ENCODE data around the gene PTPN14.
"Not testable (repeated sequence)": the region's sequence is repeated elsewhere in the genome, so short reads cannot be mapped to it uniquely, and the experiment has no call there.

The PTPN14 gene

DNA sequence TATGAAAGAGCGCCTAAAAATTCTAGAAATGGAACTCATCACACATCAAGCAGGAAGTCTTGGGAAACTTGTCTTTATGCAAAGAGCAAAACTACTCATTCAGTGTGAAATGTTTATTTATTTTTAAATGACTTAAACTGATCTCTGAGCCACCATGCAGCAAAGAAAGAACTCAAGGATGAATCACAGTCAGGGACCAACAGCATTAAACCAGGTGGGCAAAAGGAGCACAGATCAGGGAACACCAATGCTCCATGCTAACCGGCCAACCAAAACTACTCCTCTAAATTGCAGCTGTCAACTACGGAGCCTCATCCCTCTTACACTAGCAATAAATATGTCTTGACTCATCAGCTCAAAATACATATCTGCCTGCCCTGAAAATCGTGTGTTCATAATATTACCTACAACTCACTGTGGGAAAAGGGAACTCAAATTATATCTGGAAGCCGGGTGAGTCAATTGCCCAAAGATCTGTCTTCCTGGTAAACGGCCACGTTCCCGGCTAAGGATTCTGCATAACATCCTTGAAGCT lies 129.2 kb downstream of the PTPN14 start:
- DNase-seq = no peak

DNA sequence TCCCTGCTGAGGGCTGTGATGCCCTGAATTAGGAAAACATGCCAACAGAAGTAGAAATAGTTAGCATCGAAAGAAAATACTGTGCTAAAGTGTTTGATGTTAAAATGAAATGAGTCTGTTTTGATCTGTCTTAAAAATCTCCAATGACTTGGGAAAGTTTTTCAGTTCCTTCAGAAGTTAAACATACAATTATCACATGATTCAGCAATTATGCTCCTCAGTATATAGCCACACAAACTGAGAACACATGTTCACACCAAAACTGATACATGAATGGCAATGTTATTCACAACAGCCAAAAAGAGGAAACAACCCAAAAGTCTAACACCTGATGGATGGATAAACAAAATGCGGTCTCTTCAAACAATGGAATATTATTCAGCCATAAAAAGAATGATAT lies 130.6 kb downstream of the PTPN14 start:
- DNase-seq = no peak

DNA sequence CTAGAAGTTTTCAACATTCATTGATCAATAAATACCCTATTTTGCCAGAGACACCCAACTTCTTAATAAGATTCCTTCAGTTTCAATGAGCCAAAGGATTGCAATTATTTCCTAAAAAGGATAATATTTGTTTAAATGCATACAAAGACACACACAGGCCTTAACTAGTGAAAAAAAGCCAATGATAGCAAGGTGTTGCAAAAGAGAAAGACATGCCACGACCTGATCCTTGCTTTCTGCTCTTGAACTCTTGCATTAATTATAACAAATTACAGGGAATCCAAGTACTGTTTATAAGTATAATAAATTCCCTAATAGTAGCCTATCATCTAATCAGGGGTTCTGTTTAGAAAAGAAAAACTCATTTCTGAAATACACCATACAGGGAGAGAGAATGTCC lies 131.1 kb downstream of the PTPN14 start:
- DNase-seq = no peak

DNA sequence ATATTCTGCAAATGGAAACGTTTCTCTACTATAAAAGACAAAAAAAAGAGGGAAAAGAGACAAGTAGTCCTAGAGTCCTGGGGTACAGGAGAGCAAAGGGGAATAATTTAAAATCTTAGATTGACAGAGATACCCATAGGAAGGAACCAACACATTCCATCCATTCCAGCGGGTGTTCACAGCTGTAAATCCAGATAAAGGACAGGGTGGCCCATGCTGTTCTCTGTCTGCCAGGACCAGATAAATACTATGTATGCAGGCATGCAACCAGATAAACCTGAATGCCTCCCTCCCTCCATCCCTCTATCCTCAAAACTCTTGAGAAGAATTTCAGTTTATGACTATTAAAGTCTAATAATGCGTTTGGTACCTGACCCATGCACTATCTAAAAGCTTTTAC lies 131.8 kb downstream of the PTPN14 start:
- no peak for DNase-seq

DNA sequence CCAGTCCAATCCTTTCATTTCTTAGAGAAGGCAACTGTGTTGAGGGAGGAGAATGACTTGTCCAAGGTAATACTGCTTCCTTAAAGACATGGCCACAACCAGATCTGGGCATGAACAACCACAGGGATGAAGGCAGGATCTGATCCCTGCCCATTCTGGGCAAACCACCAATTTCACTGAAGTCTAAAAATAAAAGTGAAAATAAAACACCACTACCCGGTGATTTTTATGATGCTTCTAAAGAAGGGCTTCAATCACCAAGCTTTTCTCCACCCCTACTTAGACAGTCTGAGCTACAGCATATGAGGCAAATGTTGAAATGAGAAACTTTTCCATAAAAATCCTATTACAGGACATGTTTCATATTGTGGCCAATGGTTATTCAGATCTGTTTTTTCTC lies 133.0 kb downstream of the PTPN14 start:
- no peak for DNase-seq

DNA sequence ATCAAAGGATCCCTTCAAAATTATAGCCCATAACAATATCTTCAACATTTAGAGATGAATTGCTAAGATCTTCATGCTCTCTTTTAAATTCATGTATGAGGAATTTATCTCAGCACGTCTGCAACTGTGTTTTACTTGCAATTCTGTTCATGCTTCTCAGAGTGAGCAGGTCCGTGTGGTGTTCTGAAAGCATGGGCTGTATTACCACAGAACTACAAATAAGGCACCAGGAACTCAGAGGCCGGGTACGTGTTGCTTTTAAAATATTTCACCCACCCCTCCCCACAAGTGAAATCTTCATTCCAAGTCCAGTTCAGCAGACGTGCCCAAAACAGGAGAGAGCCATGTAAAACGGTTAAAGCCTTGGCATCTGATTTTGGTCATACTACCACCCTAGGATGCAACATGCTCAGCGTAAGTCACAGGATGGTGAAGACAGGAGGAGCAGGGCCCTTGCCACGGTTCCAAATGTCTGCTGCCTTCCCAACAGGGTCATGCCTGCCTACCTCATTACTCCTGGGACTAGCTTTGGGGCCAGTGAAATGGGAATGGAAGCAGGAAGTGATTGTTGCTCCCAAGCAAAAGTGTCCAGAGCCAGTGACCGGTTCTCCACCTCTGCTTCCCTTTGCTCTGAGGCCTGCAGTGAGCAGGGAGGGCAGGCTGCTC lies 133.7 kb downstream of the PTPN14 start:
- DNase-seq = no peak

DNA sequence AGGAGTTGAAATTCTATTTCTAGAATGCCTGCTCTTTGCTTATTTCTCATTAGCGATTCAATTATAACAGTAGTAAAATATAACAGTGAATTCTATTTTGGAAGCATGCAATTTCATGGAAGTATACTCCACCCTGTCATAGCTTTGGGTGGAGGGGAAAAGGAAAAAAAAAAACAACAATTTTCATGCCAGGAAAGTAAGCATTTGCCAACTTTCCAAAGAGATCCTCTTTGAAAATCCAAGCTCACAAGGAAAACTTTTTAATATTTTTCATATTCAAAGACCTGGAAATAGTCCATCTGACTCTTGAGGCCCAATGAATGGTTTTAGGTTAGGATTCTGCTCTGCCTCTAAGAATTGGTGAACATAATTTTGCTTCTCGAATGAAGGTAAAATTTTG lies 134.5 kb downstream of the PTPN14 start:
- no peak for DNase-seq

DNA sequence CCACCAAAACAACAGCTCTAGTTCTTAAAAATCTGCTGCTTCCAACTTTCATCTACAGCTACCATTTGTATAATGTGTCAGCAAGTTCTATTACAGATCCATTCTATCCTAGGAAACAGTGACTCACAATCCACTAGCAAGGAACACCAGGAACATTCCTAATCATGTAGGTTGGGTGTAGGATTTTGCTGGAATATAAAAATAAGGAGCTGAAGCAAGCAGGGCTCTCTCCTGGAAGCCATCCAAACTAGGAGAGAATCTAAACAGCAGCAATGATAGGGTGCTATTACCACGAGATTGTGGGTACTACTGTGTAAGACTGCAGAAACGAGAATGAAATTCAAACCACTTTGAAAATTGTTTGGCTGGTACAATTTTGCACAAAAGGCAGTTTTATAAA lies 135.0 kb downstream of the PTPN14 start:
- no peak for DNase-seq

DNA sequence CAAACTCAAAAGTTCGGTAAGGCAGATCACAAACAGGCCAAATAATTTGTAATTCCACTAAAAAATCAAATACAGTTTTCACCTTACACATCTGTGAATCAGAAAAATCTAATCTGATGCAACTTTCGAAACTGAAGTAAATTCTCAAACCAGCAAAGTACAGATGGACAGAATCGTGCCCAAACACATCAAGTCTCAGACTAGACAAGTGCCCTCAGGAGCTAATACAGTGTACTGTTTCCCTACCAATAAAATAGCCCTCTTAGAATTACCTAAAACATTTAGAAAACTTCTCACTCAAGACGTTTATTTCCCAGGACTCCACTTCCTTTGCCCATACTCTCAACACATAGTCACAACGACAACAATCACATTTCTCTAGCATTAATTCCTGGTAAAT lies 136.3 kb downstream of the PTPN14 start:
- DNase-seq = no peak

DNA sequence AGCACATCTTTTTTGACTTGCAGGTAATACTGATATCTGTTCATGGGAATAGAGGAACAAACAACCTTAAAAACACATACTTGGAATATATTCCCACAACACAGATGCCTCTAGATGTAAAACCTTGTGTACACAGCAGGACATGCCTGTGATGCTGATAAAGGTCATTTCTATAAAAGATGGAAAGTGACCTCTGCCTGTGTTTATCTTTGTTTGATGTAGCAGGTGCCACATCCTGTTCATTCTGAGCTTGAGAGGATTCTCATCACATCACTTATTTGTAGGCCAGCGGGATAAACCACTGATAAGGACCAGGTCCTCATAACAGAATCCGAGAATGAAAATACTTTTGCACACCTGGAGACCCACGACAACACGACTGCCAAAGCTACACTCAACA lies 136.7 kb downstream of the PTPN14 start:
- no peak for DNase-seq

DNA sequence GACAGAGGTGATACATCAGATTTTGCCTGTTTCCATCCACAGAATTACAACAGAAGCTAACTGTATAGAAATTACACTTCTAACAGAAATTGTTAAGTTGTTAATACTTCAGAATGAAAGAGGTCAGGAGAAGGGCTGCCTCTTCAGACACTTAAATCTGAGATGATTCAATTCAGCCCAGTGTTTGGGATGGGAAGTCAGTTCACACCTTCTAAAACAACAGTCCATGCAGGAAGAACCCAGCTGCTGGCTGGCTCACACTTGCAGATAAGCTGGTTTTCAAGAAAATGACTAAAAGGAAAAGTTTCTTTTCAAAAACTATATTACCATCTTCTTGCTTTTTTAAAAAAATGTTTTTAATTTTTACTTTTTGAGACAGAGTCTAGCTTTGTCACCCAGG lies 138.1 kb downstream of the PTPN14 start:
- no peak for DNase-seq

DNA sequence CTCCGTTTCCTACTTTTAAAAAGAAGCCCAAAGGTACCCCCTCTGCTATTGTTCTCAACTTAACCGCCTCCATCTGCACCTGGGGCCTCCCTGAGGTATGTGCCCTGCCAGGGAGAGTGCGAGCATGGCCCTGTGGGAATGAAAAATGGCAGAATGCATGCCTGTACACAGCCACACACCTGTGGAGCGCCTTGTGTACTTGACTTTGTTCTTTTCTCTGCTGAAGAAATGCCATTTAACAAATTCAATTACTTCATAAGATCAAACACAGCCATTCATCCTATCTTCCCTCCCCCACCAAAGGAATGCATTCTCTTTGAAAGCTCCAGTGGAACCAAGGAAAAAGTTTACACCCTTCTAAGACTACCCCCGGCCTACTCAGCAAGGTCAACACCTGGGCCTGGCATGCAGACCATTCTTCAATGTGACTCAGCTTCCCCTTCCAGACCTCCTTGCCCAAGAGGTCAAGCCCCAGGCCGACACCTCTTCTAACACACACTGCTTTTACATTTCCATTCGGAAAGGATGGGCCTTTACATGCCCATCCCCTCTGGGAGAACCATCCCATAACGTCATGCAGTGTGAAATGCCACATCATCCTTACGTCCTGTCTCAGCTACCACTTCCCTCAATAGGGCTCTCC lies 146.7 kb downstream of the PTPN14 start:
- no peak for DNase-seq

DNA sequence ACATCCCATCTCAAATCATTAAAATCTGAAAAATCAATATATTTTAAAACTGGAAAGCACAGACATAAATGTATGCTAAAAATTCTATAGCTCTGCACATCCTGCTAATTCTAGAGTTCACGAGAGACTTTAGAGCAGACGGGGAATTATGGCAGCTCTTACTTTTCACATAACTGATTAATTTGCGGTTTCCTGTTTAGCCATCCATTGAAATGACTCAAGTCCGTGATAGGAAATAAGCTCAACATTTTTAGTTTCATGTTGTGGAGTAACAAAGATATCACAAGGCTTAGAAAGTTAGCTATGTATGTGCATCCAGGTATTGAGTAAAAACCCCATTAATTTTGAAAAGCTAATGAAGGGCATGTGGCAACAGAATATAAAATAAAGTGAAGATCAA lies 147.2 kb downstream of the PTPN14 start:
- DNase-seq = no peak

DNA sequence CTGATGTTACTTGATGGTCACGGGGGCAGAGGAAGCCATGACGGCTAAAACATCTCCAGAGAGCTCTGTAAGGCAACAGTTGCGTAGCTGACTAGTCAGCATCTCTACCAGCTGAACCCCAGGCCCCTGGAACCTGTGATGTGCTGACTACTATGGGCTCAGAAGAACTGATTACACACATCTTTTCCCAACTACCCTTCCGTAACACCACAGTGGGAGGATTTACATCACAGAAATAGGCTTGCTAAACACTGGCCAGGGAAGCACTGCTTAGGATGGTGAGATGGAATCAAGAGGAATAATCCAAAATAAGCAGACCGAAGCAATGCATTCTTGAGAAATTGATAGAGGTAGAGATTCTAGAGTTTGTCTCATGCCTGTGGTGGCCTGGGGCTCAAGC lies 148.0 kb downstream of the PTPN14 start:
- DNase-seq = no peak

DNA sequence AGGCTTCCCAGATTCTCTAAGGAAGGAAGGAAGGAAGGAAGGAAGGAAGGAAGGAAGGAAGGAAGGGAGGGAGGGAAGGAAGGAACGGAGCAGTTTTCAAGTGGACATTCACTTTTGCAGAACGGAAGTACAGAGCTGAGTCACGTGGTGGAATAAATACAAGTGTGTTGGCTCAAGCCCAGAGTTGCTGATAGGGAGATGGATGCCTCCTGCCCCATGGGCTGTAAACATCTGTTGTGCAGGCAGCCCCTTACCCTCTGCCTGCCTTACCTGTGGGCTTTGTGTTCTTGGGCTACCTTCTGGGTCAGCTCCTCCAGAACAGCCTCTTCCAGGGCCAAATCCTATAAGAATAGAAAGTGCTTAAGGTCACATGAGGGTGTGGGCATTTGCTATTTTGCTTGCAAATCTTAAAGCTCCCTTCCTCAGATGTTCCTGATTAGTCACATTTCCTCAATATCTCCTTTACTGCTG lies 148.8 kb downstream of the PTPN14 start:
- no peak for DNase-seq

DNA sequence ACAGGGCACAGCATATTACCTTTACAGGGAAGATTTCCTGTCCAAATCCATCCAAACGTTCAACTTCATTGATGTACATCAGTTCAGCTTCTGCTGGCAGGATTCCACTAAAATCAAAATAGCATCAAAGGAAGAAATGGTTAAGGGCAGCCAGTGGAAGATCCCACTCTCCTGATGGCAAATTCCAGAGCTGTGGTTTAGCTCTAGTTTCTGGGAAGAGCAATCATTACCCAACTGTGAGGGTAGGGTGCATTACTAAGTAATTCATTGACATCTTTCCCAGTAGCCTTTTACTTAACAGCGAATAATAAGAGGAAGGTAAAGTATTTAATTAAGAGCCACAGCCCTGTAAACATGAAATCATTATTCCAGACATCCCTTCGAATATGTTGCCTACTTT lies 149.7 kb downstream of the PTPN14 start:
- no peak for DNase-seq

DNA sequence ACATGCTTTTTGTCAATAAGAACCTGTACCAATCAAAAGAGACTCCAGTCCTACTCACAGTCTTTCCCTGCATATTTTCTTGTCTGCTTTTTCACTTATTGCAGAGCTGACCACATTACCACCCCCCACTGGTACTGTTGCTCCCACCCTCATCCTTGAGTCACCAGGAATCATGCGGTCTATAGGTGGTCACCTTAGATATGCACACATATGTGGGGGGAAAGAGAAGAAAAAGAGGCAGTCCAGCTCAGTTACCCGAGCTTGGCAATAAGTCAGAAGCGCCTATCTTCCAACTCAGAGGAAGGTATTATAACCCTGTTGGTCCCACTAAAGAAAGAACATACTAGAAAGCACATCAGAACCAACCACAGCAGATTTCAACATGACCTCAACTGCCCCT lies 151.3 kb downstream of the PTPN14 start:
- DNase-seq = no peak

DNA sequence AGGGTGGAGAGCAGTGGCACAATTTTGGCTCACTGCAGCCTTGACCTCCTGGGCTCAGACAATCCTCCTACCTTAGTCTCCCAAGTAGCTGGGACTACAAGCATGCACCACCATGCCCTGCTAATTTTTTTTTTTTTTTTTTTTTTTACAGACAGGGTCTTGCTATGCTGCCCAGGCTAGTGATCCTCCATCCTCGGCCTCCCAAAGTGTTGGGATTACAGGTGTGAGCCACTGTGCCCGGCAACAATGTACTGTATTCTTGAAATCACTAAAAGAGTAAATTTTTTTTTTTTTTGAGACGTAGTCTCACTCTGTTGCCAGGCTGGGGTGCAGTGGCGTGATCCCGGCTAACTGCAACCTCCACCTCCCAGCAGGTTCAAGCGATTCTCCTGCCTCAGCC lies 152.9 kb downstream of the PTPN14 start:
- no peak for DNase-seq

DNA sequence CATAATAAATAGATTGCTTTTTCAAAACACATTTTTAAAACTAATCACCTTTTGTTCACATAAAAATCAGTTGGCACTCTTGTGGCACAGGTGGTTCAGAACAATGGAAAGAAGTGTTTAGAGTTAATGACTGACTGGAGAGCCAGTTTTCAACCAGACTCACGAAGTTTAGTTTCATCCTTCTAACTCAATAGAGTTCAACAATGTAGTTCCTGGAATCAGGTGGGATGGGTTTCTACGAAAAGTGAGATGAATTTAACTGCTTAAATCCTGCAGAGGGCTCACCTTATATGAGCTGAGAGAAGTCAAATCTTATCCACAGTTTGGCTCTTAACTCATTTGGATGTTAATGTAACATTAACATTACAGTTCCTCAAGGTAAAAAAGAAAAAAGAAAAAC lies 153.9 kb downstream of the PTPN14 start:
- no peak for DNase-seq

DNA sequence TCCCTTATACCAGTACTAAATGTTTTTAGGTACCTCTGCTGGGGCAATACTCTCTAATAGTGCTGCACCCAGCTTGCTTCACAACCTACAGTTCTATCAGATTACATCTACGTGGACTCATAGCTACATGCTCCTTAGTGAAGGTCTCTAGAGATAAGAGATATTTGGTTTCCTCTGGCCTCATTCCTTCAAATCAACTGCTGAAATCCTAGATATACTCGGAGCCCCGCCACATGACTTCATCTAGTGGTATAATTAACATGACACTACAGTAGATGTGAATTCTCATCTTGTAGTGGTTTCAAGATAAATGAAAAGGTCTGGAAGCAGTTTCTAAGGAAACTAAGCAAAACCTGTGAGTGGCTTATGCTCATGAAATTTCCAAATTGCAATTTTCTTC lies 155.1 kb downstream of the PTPN14 start:
- DNase-seq = no peak

DNA sequence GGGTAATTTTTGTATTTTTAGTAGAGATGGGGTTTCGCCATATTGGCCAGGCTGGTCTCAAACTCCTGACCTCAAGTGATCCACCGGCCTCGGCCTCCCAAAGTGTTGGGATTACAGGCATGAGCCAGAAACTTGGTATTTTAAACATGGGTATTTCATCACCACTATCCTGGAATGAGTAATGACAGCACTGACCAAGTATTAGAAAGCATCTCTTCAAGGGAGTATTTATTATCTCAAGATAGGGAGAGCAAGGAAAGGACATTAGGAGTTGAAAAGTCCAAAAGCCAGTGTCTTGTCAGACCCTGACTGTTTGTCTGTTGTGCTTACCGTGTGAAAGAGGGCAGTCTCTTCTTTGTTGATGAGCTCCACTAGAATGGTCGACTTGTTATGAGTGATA lies 156.8 kb downstream of the PTPN14 start:
- not testable (repeated sequence) for DNase-seq

DNA sequence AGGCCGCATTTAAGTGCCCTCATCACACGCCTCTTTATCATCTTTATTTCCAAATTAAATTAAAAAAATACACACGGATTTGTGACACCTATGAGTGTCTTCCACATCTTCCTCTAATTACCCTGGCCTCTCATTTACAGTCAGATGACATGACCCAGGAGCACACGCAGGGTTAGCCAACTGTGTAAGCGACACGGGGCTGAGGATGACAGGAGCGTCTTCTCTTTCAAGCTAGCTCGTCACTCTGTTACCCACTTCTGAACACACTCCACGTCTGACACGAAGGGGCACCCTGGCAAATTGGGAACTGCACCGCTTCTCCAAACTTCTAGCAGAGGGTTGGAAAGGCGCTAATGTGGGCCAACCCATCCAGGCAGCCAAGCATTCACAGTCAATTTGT lies 158.3 kb downstream of the PTPN14 start:
- DNase-seq = no peak

DNA sequence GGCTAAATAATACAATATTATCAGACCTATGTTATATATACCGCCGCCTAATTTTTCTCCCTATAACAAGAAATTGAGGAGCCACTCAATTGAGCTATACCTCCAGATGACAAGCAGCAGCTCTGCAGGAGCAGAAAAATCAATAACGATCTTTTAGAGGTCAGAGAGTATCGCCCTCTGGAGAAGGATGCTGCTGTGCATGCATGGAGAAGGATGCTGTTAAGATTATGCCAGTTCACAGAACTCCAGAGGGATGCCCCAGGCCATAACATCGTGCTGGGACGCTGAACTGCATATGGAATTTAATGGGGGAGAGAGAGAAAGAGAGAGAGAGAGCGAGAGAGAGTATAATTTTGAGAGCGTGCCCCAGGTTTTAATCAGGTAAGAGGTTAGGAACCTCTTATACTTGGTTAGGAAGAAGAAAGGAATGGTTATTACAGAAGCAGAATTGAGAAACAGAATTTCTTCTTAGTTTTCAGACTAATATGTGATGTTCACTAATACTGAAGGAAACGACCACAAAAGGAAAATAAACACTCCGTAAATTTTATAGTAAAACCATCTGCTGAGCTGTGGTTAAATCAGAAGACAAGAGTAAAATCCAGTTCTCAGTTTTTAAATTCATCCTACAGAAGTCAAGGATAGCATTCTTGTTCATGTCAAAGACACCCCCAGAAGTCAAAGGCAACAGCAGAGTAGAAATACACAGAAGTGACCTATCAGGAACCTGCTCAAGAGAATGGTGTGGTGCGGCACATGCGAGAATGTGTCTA lies 159.3 kb downstream of the PTPN14 start:
- DNase-seq = no peak

DNA sequence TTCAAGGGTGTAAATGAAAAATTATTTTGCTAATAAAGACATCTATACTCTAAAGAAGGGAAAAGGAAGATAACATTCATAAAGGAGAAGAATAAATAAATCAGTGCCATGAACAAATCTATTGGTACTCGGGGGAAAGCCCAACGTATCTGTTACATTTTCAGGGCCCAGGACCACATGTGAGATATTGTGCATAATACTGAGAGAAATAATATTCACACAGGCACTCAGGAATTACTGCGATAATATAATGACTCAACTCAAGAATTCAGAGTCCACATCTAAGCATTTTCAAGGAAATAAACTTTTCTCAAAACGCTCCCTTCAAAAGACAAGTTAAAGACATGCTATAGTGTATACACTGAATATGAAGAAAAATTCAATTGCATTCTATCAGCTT lies 161.7 kb downstream of the PTPN14 start:
- DNase-seq = no peak
